Sigmoid colon (tissue), 7 donors: ENCODE results near the gene CNOT4. TPM values are rescaled to one million over a fixed set of nuclear protein-coding genes. Genes with fewer than 3 reads are reported as not detected.

ENCODE experiments used
- DNase-seq: peaks from one replicate; pipeline ENCODE4 v3.0.0-alpha.2; 2019
- H3K27ac ChIP-seq, 4 donors: fragments of 200-600 bp; sonication (generic); one replicate each; pipeline ENCODE4 v1.5.1; 2016 to 2019; ENCODE audit warnings: mild to moderate bottlenecking in 1 of 4
- H3K27me3 ChIP-seq, 3 donors: fragments of 200-600 bp; sonication (generic); one replicate each; pipeline ENCODE4 v1.5.1; 2019; ENCODE audit warnings: mild to moderate bottlenecking in 1 of 3
- H3K36me3 ChIP-seq, 4 donors: fragments of 200-600 bp; sonication (generic); one replicate each; pipeline ENCODE4 v1.5.1; 2016 to 2019
- H3K4me1 ChIP-seq, 4 donors: fragments of 200-600 bp; sonication (generic); one replicate each; pipeline ENCODE4 v1.5.1; 2017 to 2019
- H3K4me3 ChIP-seq, 4 donors: fragments of 200-600 bp; sonication (generic); one replicate each; pipeline ENCODE4 v1.5.1; 2017 to 2019; ENCODE audit warnings: mild to moderate bottlenecking in 2 of 4, moderate library complexity in 1 of 4
- H3K9me3 ChIP-seq, 4 donors: fragments of 200-600 bp in 3 of 4; sonication (generic) in 3 of 4; one replicate each; pipeline versions ENCODE4 v1.5.1 to v1.6.1; 2013 to 2019
- EP300 ChIP-seq, 4 donors: sonication (generic); formaldehyde crosslinking; IDR thresholded peaks; one replicate each; pipeline ENCODE4 v1.6.1; 2017; ENCODE audit warnings: antibody characterized with exemption in 4 of 4
- POLR2A ChIP-seq, 2 donors: fragments of 450-650 bp; IDR thresholded peaks; one replicate each; pipeline ENCODE4 v1.6.1; 2016; ENCODE audit warnings: antibody characterized with exemption in 2 of 2, mild to moderate bottlenecking in 2 of 2, moderate library complexity in 2 of 2
- POLR2AphosphoS5 ChIP-seq, 4 donors: sonication (generic); formaldehyde crosslinking; IDR thresholded peaks; one replicate each; pipeline ENCODE4 v1.6.1; 2017; ENCODE audit warnings: antibody characterized with exemption in 4 of 4
- WGBS, 2 donors: extraction: QIAGEN DNeasy Blood & Tissue Kit; methylation state at CpG; one replicate each; pipeline ENCODE4 v1.1.7; 2013; 5-methylcytosine and 5-hydroxymethylcytosine counted together
- intact Hi-C: fragments of 100-400 bp; cut with DNase I; formaldehyde crosslinking; loops from one replicate; pipeline ENCODE4 v1.15.1; 2023
- polyA plus RNA-seq, 3 donors: library from polyadenylated mRNA; stranded (reverse); fragments of 200-250 nt; gene quantifications; one replicate each; pipeline ENCODE4 v1.2.3, GENCODE V29; 2013
- total RNA-seq, 4 donors: library from RNA; depleted of rRNA; stranded (reverse); fragments of >200 nt; gene quantifications; one replicate each; pipeline ENCODE4 v1.1.0, GENCODE V29; 2016
- TF ChIP-seq, protein P1 (sequence below), 4 experiments: fragments of 450-650 bp in 3 of 4; fragments of 200-600 bp in 1 of 4; IDR thresholded peaks; one replicate each; pipeline ENCODE4 v1.5.1; 2016 to 2019; ENCODE audit warnings: antibody characterized with exemption in 4 of 4, mild to moderate bottlenecking in 3 of 4, moderate library complexity in 2 of 4
- donor health status: healthy with polysubstance abuse.
- donor health status: Bipolar disorder and iron deficiency.
- donor health status: healthy.

CNOT4 gene
- total and polyA plus RNA-seq, 7 donors = 4.2 to 31.6 (median 23.5) TPM

- intact Hi-C loops = no loop called here
- Histone ChIP-seq H3K9me3 (no peaks in the 10 kb centered on the region), H3K27ac (no peak overlapping the region), H3K36me3 (no peaks in the 10 kb centered on the region), H3K4me3 (no peak overlapping the region), H3K27me3 (no peaks in the 10 kb centered on the region), H3K4me1 (no peaks in the 10 kb centered on the region)
- no peak for DNase-seq
- 82 to 91% methylated on average over 5 of the region's 5 CpGs for WGBS, 2 donors
- no peak for TF ChIP-seq POLR2A (IDR thresholded peaks at IDR 0.05)
- no peak for TF ChIP-seq EP300 (IDR thresholded peaks at IDR 0.05)
- TF ChIP-seq, protein P1, sequence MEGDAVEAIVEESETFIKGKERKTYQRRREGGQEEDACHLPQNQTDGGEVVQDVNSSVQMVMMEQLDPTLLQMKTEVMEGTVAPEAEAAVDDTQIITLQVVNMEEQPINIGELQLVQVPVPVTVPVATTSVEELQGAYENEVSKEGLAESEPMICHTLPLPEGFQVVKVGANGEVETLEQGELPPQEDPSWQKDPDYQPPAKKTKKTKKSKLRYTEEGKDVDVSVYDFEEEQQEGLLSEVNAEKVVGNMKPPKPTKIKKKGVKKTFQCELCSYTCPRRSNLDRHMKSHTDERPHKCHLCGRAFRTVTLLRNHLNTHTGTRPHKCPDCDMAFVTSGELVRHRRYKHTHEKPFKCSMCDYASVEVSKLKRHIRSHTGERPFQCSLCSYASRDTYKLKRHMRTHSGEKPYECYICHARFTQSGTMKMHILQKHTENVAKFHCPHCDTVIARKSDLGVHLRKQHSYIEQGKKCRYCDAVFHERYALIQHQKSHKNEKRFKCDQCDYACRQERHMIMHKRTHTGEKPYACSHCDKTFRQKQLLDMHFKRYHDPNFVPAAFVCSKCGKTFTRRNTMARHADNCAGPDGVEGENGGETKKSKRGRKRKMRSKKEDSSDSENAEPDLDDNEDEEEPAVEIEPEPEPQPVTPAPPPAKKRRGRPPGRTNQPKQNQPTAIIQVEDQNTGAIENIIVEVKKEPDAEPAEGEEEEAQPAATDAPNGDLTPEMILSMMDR (IDR thresholded peaks at IDR 0.05) = no peak
- TF ChIP-seq POLR2AphosphoS5 (IDR thresholded peaks at IDR 0.05) = no peak
These were observed 133.8 kb downstream of the CNOT4 start for GRCh38 chr7:135375908-135376699.

GRCh38 chr7:135374736-135375135 lies 135.2 kb downstream of the CNOT4 start:
- H3K36me3 ChIP-seq = no peaks in the 10 kb centered on the region
- H3K9me3 ChIP-seq = no peaks in the 10 kb centered on the region
- no peaks in the 10 kb centered on the region for H3K27me3 ChIP-seq
- intact Hi-C loops = no loop called here
- no peak for DNase-seq
- TF ChIP-seq, protein P1 (IDR thresholded peaks at IDR 0.05) = no peak
- TF ChIP-seq POLR2A (IDR thresholded peaks at IDR 0.05) (no peak), POLR2AphosphoS5 (IDR thresholded peaks at IDR 0.05) (no peak), EP300 (IDR thresholded peaks at IDR 0.05) (no peak)
- 87 to 98% methylated on average over 3 of the region's 3 CpGs for WGBS, 2 donors
- H3K4me1 ChIP-seq = no peaks in the 10 kb centered on the region
- no peak overlapping the region for H3K27ac ChIP-seq
- H3K4me3 ChIP-seq = no peak overlapping the region

GRCh38 chr7:135372222-135372621 lies 137.7 kb downstream of the CNOT4 start:
- Histone ChIP-seq H3K27ac (no peak overlapping the region), H3K36me3 (no peaks in the 10 kb centered on the region), H3K9me3 (no peaks in the 10 kb centered on the region), H3K27me3 (no peaks in the 10 kb centered on the region), H3K4me3 (no peak overlapping the region), H3K4me1 (no peaks in the 10 kb centered on the region)
- WGBS, 2 donors = 73 to 91% methylated on average over 10 of the region's 10 CpGs
- intact Hi-C loops = no loop called here
- DNase-seq = no peak
- TF ChIP-seq POLR2A (IDR thresholded peaks at IDR 0.05) (no peak), POLR2AphosphoS5 (IDR thresholded peaks at IDR 0.05) (no peak), EP300 (IDR thresholded peaks at IDR 0.05) (no peak)
- TF ChIP-seq, protein P1 (IDR thresholded peaks at IDR 0.05) = no peak

DNA sequence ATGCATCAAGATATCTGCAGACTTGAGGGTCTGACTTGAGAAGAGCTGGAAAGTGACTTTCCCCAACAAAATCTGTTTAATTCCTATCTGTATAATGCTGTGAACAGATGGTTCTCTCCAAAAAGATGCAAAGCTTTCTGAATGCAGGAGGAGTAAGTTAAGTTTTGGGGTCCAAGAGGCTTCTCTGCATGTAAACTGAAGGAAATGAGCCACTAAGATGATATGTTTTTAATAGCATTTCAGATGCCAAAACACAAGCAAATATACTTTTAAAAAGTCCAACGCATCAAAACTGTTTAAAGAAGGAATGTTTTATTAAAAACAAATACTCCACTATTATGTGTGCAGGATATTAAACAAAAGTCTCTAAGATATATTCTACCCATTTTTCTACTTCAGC lies 139.2 kb downstream of the CNOT4 start:
- intact Hi-C loops = no loop called here
- Histone ChIP-seq H3K9me3 (no peaks in the 10 kb centered on the region), H3K36me3 (no peaks in the 10 kb centered on the region), H3K4me1 (no peaks in the 10 kb centered on the region), H3K27me3 (no peaks in the 10 kb centered on the region), H3K4me3 (no peak overlapping the region), H3K27ac (no peak overlapping the region)
- TF ChIP-seq POLR2AphosphoS5 (IDR thresholded peaks at IDR 0.05) = no peak
- no peak for TF ChIP-seq EP300 (IDR thresholded peaks at IDR 0.05)
- TF ChIP-seq, protein P1 (IDR thresholded peaks at IDR 0.05) = no peak
- no peak for TF ChIP-seq POLR2A (IDR thresholded peaks at IDR 0.05)
- DNase-seq = no peak
- 77 to 82% methylated on average over 1 of the region's 1 CpG for WGBS, 2 donors

DNA sequence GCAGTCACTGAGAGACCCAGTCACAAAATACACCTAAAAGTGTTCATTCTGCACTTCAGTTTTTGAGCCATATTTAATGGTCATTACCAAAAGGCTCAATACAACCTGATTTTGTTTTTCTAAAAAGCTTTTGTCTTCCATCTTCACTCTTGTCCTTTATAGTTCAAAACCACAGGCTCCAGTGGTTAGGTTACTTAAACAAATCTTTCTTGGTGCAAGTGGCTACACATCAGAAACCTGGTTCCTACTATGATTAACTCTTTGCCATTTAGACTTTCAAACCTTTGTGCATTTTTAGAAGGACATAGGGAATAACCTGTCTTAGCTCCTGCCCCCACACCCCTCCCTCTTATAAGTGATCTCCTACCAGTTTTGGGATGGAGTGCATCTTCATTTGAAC lies 140.5 kb downstream of the CNOT4 start:
- no peak for DNase-seq
- H3K27ac ChIP-seq = no peak overlapping the region
- no peaks in the 10 kb centered on the region for H3K4me1 ChIP-seq
- intact Hi-C loops = no loop called here
- H3K4me3 ChIP-seq = no peak overlapping the region
- H3K27me3 ChIP-seq = no peaks in the 10 kb centered on the region
- no peaks in the 10 kb centered on the region for H3K9me3 ChIP-seq
- no peaks in the 10 kb centered on the region for H3K36me3 ChIP-seq
- TF ChIP-seq, protein P1 (IDR thresholded peaks at IDR 0.05) = no peak
- TF ChIP-seq EP300 (IDR thresholded peaks at IDR 0.05) = no peak
- no peak for TF ChIP-seq POLR2A (IDR thresholded peaks at IDR 0.05)
- no peak for TF ChIP-seq POLR2AphosphoS5 (IDR thresholded peaks at IDR 0.05)
